ENCODE data around the gene PCDHGA1.
A peak's percentile ranks its signal among the peaks of the same experiment; 100 is the strongest.

The PCDHGA1 gene

GRCh38 chr5:141465351-141465750, 135.0 kb downstream of the PCDHGA1 start:
- DNase-seq: no peak

DNA sequence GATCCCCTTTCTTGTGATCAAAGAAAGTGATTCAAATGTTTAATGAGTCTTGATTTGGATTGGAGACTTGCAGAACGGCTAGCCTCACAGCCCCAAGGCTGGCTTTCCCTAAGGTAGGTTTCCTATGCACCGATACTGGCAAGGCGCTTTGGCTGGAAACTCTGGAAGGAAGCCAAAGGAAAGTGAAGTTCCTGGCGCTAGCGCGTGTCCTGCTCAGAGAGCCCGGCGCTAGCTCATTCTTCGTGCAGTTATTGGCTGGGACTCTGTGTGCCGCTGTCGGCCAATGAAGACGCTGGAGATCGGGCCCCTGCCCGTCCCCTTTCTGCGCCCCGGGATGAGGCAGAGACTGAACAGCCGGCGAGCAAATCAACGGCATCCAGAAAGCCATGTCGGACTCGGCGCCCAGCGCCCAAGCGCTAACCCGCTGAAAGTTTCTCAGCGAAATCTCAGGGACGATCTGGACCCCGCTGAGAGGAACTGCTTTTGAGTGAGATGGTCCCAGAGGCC, 145.4 kb downstream of the PCDHGA1 start, which contains the start of gene PCDHGC3:
PCDHGC3 (plus strand) TSS at position 342 of the 507 bp plus-strand sequence; CDS start at position 493, 151 bp downstream.
- Histone ChIP-seq H3K36me3 (no peaks in the 10 kb centered on the region), H3K9me3 (ENCODE audit: severe bottlenecking) (peaks cover 6% of the 10 kb centered on the region), H3K27me3 (ENCODE audit: insufficient read depth, low read depth, severe bottlenecking) (no peaks in the 10 kb centered on the region), H3K27ac (no peak within 1 kb of the TSS), H3K4me3 (ENCODE audit: low read depth, low read length) (peak within 1 kb of the TSS; percentile 58)
- peak; percentile 80 for DNase-seq
- peak; percentile 36; the same call in 1 of the 2 replicates for TF ChIP-seq CTCF (IDR thresholded peaks at IDR 0.05; ENCODE audit: low read depth, low read length)

More at GRCh38 chr5:141465351-141465750, 135.0 kb downstream of the PCDHGA1 start:
- H3K9me3 ChIP-seq (ENCODE audit: severe bottlenecking): no peaks in the 10 kb centered on the region
- H3K36me3 ChIP-seq: no peaks in the 10 kb centered on the region
- H3K27ac ChIP-seq: no peak overlapping the region
- no peaks in the 10 kb centered on the region for H3K27me3 ChIP-seq (ENCODE audit: insufficient read depth, low read depth, severe bottlenecking)
- TF ChIP-seq CTCF (IDR thresholded peaks at IDR 0.05; ENCODE audit: low read depth, low read length): no peak
- H3K4me3 ChIP-seq (ENCODE audit: low read depth, low read length): no peak overlapping the region

- H3K27ac ChIP-seq: no peak overlapping the region
- H3K27me3 ChIP-seq (ENCODE audit: insufficient read depth, low read depth, severe bottlenecking): no peaks in the 10 kb centered on the region
- TF ChIP-seq CTCF (IDR thresholded peaks at IDR 0.05; ENCODE audit: low read depth, low read length): no peak
- H3K4me3 ChIP-seq (ENCODE audit: low read depth, low read length): peak overlapping the region; percentile 58
- no peaks in the 10 kb centered on the region for H3K36me3 ChIP-seq
- peaks cover 6% of the 10 kb centered on the region for H3K9me3 ChIP-seq (ENCODE audit: severe bottlenecking)
- DNase-seq: no peak
These were observed 146.0 kb downstream of the PCDHGA1 start for GRCh38 chr5:141476132-141476911.

DNA sequence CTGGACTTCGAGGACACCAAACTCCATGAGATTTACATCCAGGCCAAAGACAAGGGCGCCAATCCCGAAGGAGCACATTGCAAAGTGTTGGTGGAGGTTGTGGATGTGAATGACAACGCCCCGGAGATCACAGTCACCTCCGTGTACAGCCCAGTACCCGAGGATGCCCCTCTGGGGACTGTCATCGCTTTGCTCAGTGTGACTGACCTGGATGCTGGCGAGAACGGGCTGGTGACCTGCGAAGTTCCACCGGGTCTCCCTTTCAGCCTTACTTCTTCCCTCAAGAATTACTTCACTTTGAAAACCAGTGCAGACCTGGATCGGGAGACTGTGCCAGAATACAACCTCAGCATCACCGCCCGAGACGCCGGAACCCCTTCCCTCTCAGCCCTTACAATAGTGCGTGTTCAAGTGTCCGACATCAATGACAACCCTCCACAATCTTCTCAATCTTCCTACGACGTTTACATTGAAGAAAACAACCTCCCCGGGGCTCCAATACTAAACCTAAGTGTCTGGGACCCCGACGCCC, 146.8 kb downstream of the PCDHGA1 start:
- H3K4me3 ChIP-seq (ENCODE audit: low read depth, low read length): no peak overlapping the region
- no peak overlapping the region for H3K27ac ChIP-seq
- TF ChIP-seq CTCF (IDR thresholded peaks at IDR 0.05; ENCODE audit: low read depth, low read length): no peak
- H3K9me3 ChIP-seq (ENCODE audit: severe bottlenecking): peaks cover 6% of the 10 kb centered on the region
- no peak for DNase-seq
- no peaks in the 10 kb centered on the region for H3K36me3 ChIP-seq
- H3K27me3 ChIP-seq (ENCODE audit: insufficient read depth, low read depth, severe bottlenecking): no peaks in the 10 kb centered on the region

- no peak overlapping the region for H3K27ac ChIP-seq
These were observed 147.5 kb downstream of the PCDHGA1 start for GRCh38 chr5:141477815-141478214.

More at GRCh38 chr5:141477815-141478214, 147.5 kb downstream of the PCDHGA1 start:
- TF ChIP-seq CTCF (IDR thresholded peaks at IDR 0.05; ENCODE audit: low read depth, low read length): no peak
- peaks cover 6% of the 10 kb centered on the region for H3K9me3 ChIP-seq (ENCODE audit: severe bottlenecking)
- no peak overlapping the region for H3K4me3 ChIP-seq (ENCODE audit: low read depth, low read length)
- DNase-seq: no peak
- no peaks in the 10 kb centered on the region for H3K27me3 ChIP-seq (ENCODE audit: insufficient read depth, low read depth, severe bottlenecking)
- H3K36me3 ChIP-seq: no peaks in the 10 kb centered on the region

Data from WERI-Rb-1 (cell line).